COLO668 (cell line): ENCODE results near the gene MARK3.
A peak's percentile ranks its signal among the peaks of the same experiment; 100 is the strongest.
"Not testable (repeated sequence)": the region's sequence is repeated elsewhere in the genome, so short reads cannot be mapped to it uniquely, and the experiment has no call there.

Experiments
- DNase-seq: peaks from one replicate; lab custom pipeline; 2025; ENCODE audit not compliant: unreplicated experiment; lab: John Stamatoyannopoulos, UW

Gene MARK3

GRCh38 chr14:103524002-103524935, 139.1 kb downstream of the MARK3 start:
- DNase-seq, result peak; percentile 34

DNA sequence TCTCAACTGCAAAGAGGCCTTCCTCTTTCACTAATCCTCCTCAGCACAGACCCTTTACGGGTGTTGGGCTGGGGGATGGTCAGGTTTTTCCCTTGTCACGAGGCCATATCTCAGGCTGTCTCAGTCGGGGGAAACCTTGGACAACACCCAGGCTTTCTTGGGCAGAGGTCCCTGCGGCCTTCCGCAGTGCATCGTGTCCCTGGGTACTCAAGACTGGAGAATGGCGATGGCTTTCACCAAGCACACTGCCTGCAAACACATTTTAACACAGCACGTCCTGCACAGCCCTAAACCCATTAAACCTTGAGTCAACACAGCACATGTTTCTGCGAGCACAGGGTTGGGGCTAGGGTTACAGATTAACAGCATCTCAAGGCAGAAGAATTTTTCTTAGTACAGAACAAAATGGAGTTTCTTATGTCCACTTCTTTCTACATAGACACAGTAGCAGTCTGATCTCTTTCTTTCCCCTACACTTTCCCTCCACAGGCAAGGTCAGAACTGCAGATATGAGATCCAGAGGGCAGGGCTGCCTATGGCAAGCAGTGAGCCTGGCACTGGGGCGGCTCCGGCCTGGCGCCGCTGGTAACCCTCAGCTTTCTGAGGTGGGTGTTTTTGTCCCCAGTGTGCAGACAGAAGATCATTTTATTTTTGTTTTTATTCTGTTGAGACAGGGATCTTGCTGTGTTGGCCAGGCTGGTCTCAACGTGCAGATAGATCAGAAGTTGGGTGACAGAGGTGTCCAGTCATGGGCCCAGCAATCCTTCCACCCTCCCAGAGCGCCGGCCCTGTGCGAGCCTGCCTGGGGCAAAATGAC, 140.4 kb downstream of the MARK3 start:
- not testable (repeated sequence) for DNase-seq

DNA sequence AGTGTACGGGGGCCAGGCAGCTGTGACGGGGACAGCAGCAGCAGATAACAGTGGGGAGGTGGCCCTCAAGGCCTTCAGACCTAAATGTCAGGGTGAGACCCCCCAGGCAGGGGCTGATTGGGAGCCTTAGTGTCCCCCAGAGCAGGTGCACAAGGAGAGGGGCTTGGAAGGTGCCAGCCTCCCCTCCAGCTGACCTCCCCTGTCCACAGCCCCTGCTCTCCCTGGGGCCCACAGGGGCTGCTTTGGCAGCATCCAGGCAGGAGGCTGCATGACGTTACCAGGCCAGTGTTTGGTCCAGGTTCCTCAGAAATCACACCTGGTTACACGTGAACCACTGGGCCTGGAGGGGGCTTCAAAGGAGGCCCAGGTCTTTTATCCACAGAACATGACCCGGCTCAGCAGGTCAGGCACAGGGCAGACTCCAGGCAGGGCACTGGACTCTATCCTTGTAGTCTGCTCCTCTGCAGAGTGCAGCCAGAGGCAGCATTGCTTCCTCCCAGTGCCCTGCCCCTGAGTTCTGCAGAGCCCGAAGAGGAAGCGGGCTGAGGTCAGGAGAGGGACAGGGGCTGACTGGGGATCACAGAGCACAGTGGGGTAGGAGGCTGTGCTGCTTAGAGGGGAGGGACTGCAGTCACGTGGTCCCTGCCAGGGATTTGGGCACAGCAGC, 141.2 kb downstream of the MARK3 start:
- DNase-seq, result no peak

DNA sequence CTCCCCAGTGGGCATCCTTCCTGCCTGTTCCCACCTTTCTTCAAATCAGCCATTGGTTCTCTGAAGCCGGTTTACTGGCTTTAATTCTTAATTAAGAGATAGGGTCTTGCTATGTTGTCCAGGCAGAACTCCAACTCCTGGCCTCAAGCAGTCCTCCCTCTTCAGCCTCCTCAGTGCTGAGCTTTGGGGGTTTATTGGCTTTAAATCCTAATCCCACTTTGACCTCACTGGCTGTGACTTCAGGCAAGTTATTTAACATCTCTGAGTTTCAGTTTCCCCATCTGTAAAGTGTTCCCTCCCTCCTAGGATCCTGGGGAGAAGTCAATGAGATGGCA, 141.7 kb downstream of the MARK3 start:
- DNase-seq, result no peak

GRCh38 chr14:103527408-103528145, 142.4 kb downstream of the MARK3 start:
- no peak for DNase-seq

- DNase-seq, result peak; percentile 49
Measured at GRCh38 chr14:103528146-103528586, 143.0 kb downstream of the MARK3 start.

DNA sequence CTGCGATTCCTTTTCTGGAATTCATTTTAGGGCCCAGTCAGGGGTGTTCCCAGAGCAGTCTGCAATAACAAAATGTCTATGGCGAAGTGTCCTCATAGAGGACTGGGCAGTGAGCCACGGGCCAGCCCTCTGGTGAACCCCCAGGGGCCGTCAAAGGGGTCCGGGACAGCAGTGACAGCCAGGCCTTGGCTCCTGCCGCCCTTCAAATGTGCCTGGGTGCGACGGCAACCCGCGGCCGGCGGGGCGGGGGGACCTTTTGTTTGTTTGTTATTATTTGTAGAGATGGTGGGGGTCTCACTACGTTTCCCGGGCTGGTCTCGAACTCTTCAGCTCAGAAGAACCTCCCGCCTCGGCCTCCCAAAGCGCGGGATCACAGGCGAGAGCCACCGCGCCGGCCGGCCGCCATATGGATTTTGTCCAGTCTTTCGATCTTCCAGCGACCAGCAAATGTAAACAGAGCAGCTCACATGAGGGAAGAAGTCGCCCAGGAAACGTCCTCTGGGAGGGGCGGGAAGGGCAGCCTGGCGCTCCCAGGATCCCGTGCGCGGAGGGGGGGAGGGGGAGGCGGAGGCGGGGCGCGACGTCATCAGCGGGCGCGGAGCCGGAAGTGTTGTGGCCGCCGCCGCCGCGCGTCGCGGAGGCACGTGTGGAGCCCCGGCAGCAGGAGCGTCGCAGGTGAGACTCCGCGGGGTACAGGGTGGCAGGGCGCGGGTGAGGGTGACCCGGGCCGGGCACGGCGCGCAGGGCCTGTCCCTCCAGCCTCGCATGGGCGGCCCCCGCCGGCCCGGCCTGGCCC, 143.6 kb downstream of the MARK3 start, which contains the start of gene TRMT61A:
Gene TRMT61A (plus strand): TSS at position 610 of the 796 bp plus-strand sequence. CDS start 783 bp downstream, outside the sequence.
- DNase-seq, result peak; percentile 95

DNA sequence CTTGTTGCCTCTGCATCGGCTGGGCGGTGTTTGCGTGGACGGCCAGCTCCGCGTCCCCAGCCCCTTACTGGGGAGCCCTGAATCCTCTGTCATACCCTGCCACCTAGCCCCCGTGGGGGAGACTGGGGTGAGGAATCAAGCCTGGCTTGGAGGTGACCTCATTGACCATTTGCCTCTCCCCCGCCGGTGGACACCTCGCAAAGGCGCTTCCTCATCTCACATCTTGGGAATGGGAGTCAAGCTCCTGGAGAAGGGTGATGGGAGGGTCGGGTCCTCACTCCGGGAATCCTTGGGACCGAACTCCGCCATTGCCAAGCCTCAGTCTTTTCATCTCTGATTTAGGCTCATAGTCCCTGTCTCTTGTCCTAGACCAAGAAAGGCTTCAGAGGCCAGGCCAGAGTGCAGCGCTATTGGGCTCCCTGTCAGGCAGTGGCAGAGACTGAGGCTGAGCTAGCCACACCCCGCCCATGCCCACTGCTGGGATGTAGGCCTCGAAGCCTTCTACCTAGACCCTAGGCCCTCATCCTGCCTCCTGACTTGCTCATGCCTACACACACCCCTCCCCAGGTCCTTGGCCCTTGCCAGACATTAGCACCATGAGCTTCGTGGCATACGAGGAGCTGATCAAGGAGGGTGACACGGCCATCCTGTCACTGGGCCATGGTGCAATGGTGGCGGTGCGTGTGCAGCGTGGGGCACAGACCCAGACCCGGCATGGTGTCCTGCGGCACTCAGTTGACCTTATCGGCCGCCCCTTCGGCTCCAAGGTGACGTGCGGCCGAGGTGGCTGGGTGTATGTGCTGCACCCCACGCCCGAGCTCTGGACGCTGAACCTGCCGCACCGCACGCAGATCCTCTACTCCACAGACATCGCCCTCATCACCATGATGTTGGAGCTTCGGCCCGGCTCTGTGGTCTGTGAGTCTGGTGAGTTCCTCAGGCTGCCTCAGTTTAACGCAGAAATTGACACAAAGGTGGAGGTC, 144.5 kb downstream of the MARK3 start:
- DNase-seq, result no peak

GRCh38 chr14:103530390-103530789, 145.2 kb downstream of the MARK3 start:
- no peak for DNase-seq

DNA sequence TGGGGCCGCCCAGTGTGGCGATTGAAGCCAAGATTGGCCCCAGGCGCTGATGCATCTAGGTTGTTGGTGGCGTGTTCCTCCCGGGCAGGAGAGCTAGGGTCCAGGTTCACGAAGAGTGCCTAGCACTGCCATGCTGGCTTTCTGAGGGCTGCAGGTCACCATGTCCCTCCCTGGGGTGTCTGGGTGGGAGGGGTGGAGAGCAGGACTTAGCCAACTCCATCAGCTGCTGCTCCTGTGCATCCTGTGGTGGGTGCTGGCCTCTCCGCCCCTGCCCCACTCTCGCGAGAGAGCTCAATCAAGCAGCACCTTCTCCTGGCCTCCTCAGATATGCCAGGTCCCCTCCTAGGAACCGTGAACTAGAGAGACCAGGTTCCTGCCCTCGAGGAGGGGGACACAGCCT, 145.6 kb downstream of the MARK3 start:
- no peak for DNase-seq

GRCh38 chr14:103531421-103532215, 146.4 kb downstream of the MARK3 start:
- DNase-seq, result no peak

DNA sequence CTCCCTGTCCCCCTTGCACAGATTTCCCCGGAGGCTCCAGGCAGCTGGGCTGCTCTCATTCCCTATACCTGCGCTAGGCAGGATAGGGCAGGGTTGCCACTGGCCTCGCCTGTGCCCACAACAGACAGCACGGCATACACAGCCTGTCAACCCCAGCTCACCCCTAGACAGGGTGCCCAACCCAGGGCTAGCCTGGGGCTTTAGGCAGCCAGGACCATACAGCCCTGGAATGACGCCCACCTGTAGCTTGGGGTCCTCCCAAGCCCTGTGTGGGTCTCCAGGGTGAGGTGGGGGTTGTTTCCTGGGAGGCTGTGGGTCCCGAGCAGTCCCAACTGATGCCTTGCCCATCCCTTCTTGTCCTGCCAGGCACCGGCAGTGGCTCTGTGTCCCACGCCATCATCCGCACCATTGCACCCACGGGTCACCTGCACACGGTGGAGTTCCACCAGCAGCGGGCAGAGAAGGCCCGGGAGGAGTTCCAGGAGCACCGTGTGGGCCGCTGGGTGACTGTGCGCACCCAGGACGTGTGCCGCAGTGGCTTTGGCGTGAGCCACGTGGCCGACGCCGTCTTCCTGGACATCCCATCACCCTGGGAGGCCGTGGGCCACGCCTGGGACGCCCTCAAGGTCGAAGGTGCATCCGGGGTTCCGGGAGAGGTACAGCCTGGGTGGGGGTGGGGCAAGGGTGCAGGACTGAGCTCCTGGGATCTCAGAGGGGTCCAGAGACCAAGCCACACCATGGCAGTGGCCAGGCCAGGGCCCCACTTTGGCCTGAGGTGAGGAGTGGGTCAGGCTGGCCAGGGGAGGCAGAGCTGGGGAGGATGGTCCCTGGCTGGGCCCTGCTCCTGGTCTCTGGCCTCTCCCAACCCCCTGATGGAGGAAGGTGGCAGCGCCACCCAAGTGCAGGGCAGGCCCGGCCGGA, 147.3 kb downstream of the MARK3 start:
- no peak for DNase-seq

GRCh38 chr14:103533137-103533998, 148.2 kb downstream of the MARK3 start:
- no peak for DNase-seq

DNA sequence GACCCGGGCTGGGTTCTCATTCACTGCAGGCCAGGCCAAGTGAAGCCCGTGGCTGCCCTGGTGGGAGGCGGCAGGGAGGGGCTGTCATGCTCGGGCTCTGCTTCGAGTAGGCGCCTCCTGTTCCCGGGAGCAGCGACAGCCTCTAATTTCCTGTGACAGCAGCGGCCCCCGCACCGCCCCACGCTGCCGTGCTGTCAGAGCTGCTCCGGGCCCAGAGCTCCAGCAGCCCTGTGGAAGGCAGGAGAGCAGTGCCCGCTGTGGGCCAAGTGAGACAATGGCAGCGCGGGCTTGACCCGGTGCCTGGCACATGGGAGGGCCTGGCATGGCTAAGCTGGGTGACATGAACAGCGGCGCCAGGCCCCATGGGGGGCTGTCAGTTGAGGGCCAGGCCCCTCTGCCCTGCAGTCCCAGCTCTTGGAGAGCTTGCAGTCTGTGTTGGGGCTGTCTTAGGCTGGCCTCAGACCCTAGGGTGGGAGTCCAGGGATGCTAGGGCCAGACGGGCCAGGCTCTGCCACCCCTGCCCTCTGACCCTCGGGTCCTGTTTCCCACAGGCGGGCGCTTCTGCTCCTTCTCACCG, 148.9 kb downstream of the MARK3 start:
- no peak for DNase-seq

DNA sequence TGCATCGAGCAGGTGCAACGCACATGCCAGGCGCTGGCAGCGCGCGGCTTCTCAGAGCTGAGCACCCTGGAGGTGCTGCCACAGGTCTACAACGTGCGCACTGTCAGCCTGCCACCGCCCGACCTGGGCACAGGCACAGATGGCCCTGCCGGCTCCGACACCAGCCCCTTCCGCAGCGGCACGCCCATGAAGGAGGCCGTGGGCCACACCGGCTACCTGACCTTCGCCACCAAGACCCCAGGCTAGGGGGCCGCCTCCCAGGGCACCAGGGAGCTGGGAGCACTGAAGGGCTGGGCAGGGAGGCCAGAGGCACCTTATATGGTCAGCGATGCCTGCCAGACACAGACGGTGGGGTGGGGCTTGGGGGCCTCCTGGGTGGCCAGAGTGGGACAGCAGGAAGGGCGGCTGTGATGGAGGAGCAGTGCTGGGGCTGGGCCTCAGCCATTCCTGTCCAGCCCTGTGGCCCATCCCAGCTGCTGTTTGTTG, 149.4 kb downstream of the MARK3 start:
- DNase-seq, result no peak
